ENCODE results near the gene EPHX1. TPM values are rescaled to one million over a fixed set of nuclear protein-coding genes. Genes with fewer than 3 reads are reported as not detected.
"Not testable (repeated sequence)": the region's sequence is repeated elsewhere in the genome, so short reads cannot be mapped to it uniquely, and the experiment has no call there.

Gene EPHX1
- total RNA-seq, 2 donors from 2014 or later, result 58.9 to 113 TPM

- DNase-seq (ENCODE audit: low spot score), result no peak
Observed at GRCh38 chr1:225772848-225773247, 37.1 kb upstream of the EPHX1 start.

GRCh38 chr1:225774281-225775147 is 35.4 kb upstream of the EPHX1 start:
- intact Hi-C loops (cut with DNase I), result loop anchor here (5.0 to 10.0 kb wide), 6 partner anchors 73 to 297 kb away; no protein-coding TSS in a partner anchor

More at GRCh38 chr1:225772848-225773247, 37.1 kb upstream of the EPHX1 start:
- intact Hi-C loops (cut with DNase I), result loop anchor here (2.0 to 10.0 kb wide), 7 partner anchors 74 to 296 kb away; no protein-coding TSS in a partner anchor

GRCh38 chr1:225776294-225776693 is 33.6 kb upstream of the EPHX1 start:
- intact Hi-C loops (cut with DNase I), result loop anchor here in 1 of 2 donors (10.0 kb wide), 3 partner anchors 139 to 221 kb away; no protein-coding TSS in a partner anchor
- DNase-seq (ENCODE audit: low spot score), result no peak

More at GRCh38 chr1:225774281-225775147, 35.4 kb upstream of the EPHX1 start:
- DNase-seq (ENCODE audit: low spot score), result no peak

GRCh38 chr1:225777058-225777582 is 32.8 kb upstream of the EPHX1 start:
- DNase-seq (ENCODE audit: low spot score), result no peak
- intact Hi-C loops (cut with DNase I), result loop anchor here in 1 of 2 donors (10.0 kb wide), 3 partner anchors 138 to 222 kb away; no protein-coding TSS in a partner anchor

GRCh38 chr1:225777583-225778336 is 32.2 kb upstream of the EPHX1 start, which contains the start of gene SRP9:
Gene SRP9 (plus strand): TSS chr1:225777826. CDS start chr1:225777941, 115 bp downstream.
- intact Hi-C loops (cut with DNase I), result loop anchor here in 1 of 2 donors (2.0 to 10.0 kb wide), 4 partner anchors 67 to 223 kb away; no protein-coding TSS in a partner anchor
- peak; percentile 100 for DNase-seq (ENCODE audit: low spot score)

- intact Hi-C loops (cut with DNase I), result loop anchor here in 1 of 2 donors (2.0 to 10.0 kb wide), 4 partner anchors 66 to 224 kb away; no protein-coding TSS in a partner anchor
Observed at GRCh38 chr1:225778337-225778669, 31.6 kb upstream of the EPHX1 start.

GRCh38 chr1:225779165-225779564 is 30.8 kb upstream of the EPHX1 start:
- intact Hi-C loops (cut with DNase I), result loop anchor here in 1 of 2 donors (2.0 to 10.0 kb wide), 4 partner anchors 66 to 224 kb away; no protein-coding TSS in a partner anchor
- DNase-seq (ENCODE audit: low spot score), result not testable (repeated sequence)

More at GRCh38 chr1:225778337-225778669, 31.6 kb upstream of the EPHX1 start:
- DNase-seq (ENCODE audit: low spot score), result no peak

- DNase-seq (ENCODE audit: low spot score), result no peak
- intact Hi-C loops (cut with DNase I), result no loop called here
Observed at GRCh38 chr1:225780134-225780533, 29.8 kb upstream of the EPHX1 start.

- intact Hi-C loops (cut with DNase I), result no loop called here
- DNase-seq (ENCODE audit: low spot score), result no peak
Observed at GRCh38 chr1:225780630-225781029, 29.3 kb upstream of the EPHX1 start.

- intact Hi-C loops (cut with DNase I), result not testable (repeated sequence)
Observed at GRCh38 chr1:225789142-225789541, 20.8 kb upstream of the EPHX1 start.

GRCh38 chr1:225794954-225795353 is 15.0 kb upstream of the EPHX1 start:
- intact Hi-C loops (cut with DNase I), result no loop called here
- no peak for DNase-seq (ENCODE audit: low spot score)

More at GRCh38 chr1:225789142-225789541, 20.8 kb upstream of the EPHX1 start:
- not testable (repeated sequence) for DNase-seq (ENCODE audit: low spot score)

- intact Hi-C loops (cut with DNase I); DNase-seq (ENCODE audit: low spot score): not testable (repeated sequence)
Observed at GRCh38 chr1:225796097-225796496, 13.8 kb upstream of the EPHX1 start.

- DNase-seq (ENCODE audit: low spot score); intact Hi-C loops (cut with DNase I): not testable (repeated sequence)
Observed at GRCh38 chr1:225801146-225801545, 8.8 kb upstream of the EPHX1 start.

GRCh38 chr1:225806249-225806648 is 3.7 kb upstream of the EPHX1 start:
- no peak for DNase-seq (ENCODE audit: low spot score)
- intact Hi-C loops (cut with DNase I), result no loop called here

- intact Hi-C loops (cut with DNase I); DNase-seq (ENCODE audit: low spot score): not testable (repeated sequence)
Observed at GRCh38 chr1:225806736-225807135, 3.2 kb upstream of the EPHX1 start.

GRCh38 chr1:225808136-225808535 is 1.8 kb upstream of the EPHX1 start:
- DNase-seq (ENCODE audit: low spot score), result no peak
- intact Hi-C loops (cut with DNase I), result no loop called here

GRCh38 chr1:225810579-225811538 is 935 bp downstream of the EPHX1 start:
- DNase-seq (ENCODE audit: low spot score); intact Hi-C loops (cut with DNase I): not testable (repeated sequence)

Measured in posterior vena cava (tissue), 2 donors.